T-helper 2 cell treated with Interferon-gamma antibody and Interleukin-4, amounts not matched to agents 5 μg/mL and 100 μg/mL, for 36 hours (primary cell): Measurements from ENCODE around the gene GRIP2.
A peak's percentile ranks its signal among the peaks of the same experiment; 100 is the strongest.

ENCODE experiments used
- DNase-seq: peaks from one replicate; pipeline ENCODE4 v3.0.0; 2021; ENCODE audit warnings: low spot score
- H3K27ac Mint-ChIP-seq: one replicate; pipeline ENCODE4 v1.8.0; 2021; ENCODE audit warnings: mild to moderate bottlenecking, mixed read lengths
- H3K27me3 Mint-ChIP-seq: one replicate; pipeline ENCODE4 v1.8.0; 2021; ENCODE audit warnings: low read depth, mixed read lengths
- H3K36me3 Mint-ChIP-seq: one replicate; pipeline ENCODE4 v1.8.0; 2021; ENCODE audit warnings: low read depth, mixed read lengths
- H3K4me1 Mint-ChIP-seq: one replicate; pipeline ENCODE4 v1.8.0; 2021; ENCODE audit warnings: low read depth, mixed read lengths
- H3K4me3 Mint-ChIP-seq: one replicate; pipeline ENCODE4 v1.8.0; 2022; ENCODE audit warnings: mild to moderate bottlenecking, moderate library complexity, mixed read lengths
- H3K9me3 Mint-ChIP-seq: one replicate; pipeline ENCODE4 v1.8.0; 2021; ENCODE audit warnings: mixed read lengths

GRIP2 gene

DNA sequence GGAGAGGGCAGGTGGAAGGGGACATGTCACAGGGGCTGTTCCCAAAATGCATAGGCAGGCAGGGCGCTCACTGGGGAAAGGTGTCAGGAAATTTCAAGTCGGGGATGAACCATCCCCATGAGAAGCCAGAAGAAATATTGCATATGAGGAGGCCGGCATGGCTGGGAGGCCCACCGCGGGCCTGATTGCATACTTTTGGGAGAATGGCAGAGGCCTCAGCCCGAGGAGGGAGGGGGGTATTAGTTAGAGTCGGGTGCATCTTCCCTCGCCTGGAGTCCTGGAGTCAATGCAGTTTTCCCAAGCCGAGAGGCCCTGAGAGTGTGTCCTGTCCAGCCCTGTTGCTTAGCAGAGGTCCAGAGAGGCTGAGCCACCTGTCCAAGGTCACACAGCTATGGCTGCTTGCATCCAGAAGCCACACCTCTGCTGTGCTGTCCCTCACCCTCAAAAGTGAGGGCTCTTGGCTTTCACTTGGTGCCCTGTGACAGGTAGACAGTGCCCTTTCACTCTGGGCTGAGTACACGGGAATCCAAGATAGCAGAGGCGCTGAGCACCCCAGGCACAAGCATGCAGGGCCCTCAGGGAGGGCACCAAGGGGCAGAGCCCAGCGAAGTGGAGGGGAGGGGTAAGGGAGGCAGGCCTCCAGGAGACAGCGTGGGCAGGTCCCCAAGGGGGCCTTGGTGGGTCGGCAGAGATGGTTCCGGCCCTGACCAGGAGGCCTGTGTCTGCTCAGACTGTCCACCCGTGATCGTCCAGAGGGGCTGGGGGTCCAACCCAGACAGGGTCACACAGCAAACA lies 48.5 kb downstream of the GRIP2 start:
- Mint-ChIP-seq H3K9me3 (no peaks in the 10 kb centered on the region), H3K27me3 (no peaks in the 10 kb centered on the region), H3K27ac (no peak overlapping the region), H3K4me1 (no peaks in the 10 kb centered on the region), H3K36me3 (peaks cover 12% of the 10 kb centered on the region), H3K4me3 (no peak overlapping the region)
- DNase-seq, result no peak

DNA sequence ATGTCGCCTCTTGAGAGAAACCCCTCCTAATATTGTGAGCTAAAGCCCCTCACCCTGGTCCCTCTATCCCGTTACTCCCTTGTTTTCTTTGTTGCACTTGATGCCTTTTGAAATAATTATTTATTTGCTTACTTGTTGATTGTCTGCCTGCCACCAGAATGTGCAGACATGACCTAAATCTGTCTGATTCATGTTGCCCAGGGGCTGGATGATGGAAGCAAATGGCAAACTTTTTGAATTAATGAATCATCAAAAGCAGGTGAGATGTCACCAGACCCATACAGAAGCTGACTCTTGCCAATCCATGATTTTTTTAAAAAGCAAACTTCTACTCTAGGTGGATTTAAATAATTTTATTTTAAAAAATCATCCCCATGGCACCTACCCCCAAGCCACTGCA lies 49.3 kb downstream of the GRIP2 start:
- Mint-ChIP-seq H3K4me3 (no peak overlapping the region), H3K36me3 (peaks cover 12% of the 10 kb centered on the region), H3K4me1 (no peaks in the 10 kb centered on the region), H3K9me3 (no peaks in the 10 kb centered on the region), H3K27me3 (no peaks in the 10 kb centered on the region), H3K27ac (no peak overlapping the region)
- no peak for DNase-seq

GRCh38 chr3:14490255-14490654 lies 49.9 kb downstream of the GRIP2 start:
- H3K9me3 Mint-ChIP-seq, result no peaks in the 10 kb centered on the region
- H3K27me3 Mint-ChIP-seq, result no peaks in the 10 kb centered on the region
- no peaks in the 10 kb centered on the region for H3K4me1 Mint-ChIP-seq
- no peak for DNase-seq
- no peak overlapping the region for H3K4me3 Mint-ChIP-seq
- H3K36me3 Mint-ChIP-seq, result peaks cover 15% of the 10 kb centered on the region
- no peak overlapping the region for H3K27ac Mint-ChIP-seq

GRCh38 chr3:14489641-14490040 lies 50.5 kb downstream of the GRIP2 start:
- peaks cover 20% of the 10 kb centered on the region for H3K36me3 Mint-ChIP-seq
- no peak for DNase-seq

GRCh38 chr3:14488286-14489041 lies 51.7 kb downstream of the GRIP2 start:
- H3K4me3 Mint-ChIP-seq, result no peak overlapping the region
- peaks cover 29% of the 10 kb centered on the region for H3K36me3 Mint-ChIP-seq
- no peak for DNase-seq
- H3K27me3 Mint-ChIP-seq, result no peaks in the 10 kb centered on the region
- H3K27ac Mint-ChIP-seq, result no peak overlapping the region
- no peaks in the 10 kb centered on the region for H3K9me3 Mint-ChIP-seq
- no peaks in the 10 kb centered on the region for H3K4me1 Mint-ChIP-seq

More at GRCh38 chr3:14489641-14490040, 50.5 kb downstream of the GRIP2 start:
- Mint-ChIP-seq H3K4me1 (no peaks in the 10 kb centered on the region), H3K4me3 (no peak overlapping the region), H3K27me3 (no peaks in the 10 kb centered on the region), H3K27ac (no peak overlapping the region), H3K9me3 (no peaks in the 10 kb centered on the region)

GRCh38 chr3:14487821-14488220 lies 52.3 kb downstream of the GRIP2 start:
- H3K36me3 Mint-ChIP-seq, result peaks cover 32% of the 10 kb centered on the region
- no peaks in the 10 kb centered on the region for H3K9me3 Mint-ChIP-seq

DNA sequence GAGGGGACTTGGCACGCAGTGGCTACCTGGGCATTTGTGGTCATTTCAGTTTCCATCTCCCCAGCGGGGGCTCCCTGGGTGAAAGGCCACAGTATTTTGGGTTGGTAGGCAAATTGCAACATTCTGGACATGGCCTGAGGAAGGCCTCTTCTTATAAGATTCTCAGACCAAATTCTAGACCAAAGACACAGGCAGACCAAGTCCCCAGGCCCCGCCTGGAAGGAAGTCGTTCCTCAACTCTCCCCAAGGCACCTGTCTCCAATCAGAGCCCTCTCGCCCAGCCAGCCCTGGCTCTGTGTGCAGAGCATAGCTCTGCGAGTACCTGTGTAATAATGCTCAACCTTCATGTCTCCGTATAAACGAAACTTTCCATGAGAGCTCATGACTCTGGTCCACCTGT lies 53.1 kb downstream of the GRIP2 start:
- no peaks in the 10 kb centered on the region for H3K4me1 Mint-ChIP-seq

More at GRCh38 chr3:14487821-14488220, 52.3 kb downstream of the GRIP2 start:
- Mint-ChIP-seq H3K4me1 (no peaks in the 10 kb centered on the region), H3K4me3 (no peak overlapping the region), H3K27ac (no peak overlapping the region), H3K27me3 (no peaks in the 10 kb centered on the region)
- no peak for DNase-seq

GRCh38 chr3:14486460-14486859 lies 53.7 kb downstream of the GRIP2 start:
- peaks cover 32% of the 10 kb centered on the region for H3K36me3 Mint-ChIP-seq
- H3K27ac Mint-ChIP-seq, result no peak overlapping the region

More for the DNA sequence above, 53.1 kb downstream of the GRIP2 start:
- DNase-seq, result no peak
- H3K27me3 Mint-ChIP-seq, result no peaks in the 10 kb centered on the region
- peaks cover 32% of the 10 kb centered on the region for H3K36me3 Mint-ChIP-seq
- H3K27ac Mint-ChIP-seq, result peak overlapping the region; percentile 13
- H3K9me3 Mint-ChIP-seq, result no peaks in the 10 kb centered on the region
- H3K4me3 Mint-ChIP-seq, result no peak overlapping the region

DNA sequence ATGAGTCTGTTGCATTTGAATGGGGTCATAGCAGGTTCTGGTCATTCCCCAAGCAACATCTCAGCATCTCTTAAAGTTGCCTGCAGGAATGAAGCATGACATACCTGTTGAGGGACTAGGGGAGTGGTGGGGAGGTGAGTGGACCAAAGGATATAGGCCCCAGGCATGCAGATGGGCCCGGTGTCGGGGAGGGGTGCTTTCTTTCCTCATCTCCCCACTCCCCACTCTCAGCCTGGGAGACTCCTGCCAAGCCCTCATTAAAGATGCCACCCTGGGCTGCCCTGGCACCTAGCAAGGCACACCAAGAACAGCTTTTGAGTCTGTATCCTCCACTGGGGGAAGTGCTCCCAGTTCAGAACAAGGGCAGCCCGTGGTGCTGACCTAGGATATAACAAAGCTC lies 54.2 kb downstream of the GRIP2 start:
- no peak overlapping the region for H3K4me3 Mint-ChIP-seq
- peaks cover 33% of the 10 kb centered on the region for H3K36me3 Mint-ChIP-seq
- no peaks in the 10 kb centered on the region for H3K4me1 Mint-ChIP-seq
- H3K27ac Mint-ChIP-seq, result no peak overlapping the region
- no peaks in the 10 kb centered on the region for H3K9me3 Mint-ChIP-seq
- no peaks in the 10 kb centered on the region for H3K27me3 Mint-ChIP-seq
- DNase-seq, result no peak

More at GRCh38 chr3:14486460-14486859, 53.7 kb downstream of the GRIP2 start:
- H3K27me3 Mint-ChIP-seq, result no peaks in the 10 kb centered on the region
- no peak overlapping the region for H3K4me3 Mint-ChIP-seq
- H3K9me3 Mint-ChIP-seq, result no peaks in the 10 kb centered on the region
- no peaks in the 10 kb centered on the region for H3K4me1 Mint-ChIP-seq
- DNase-seq, result no peak

GRCh38 chr3:14484741-14485140 lies 55.4 kb downstream of the GRIP2 start:
- H3K27me3 Mint-ChIP-seq, result no peaks in the 10 kb centered on the region
- H3K4me1 Mint-ChIP-seq, result no peaks in the 10 kb centered on the region
- no peak overlapping the region for H3K4me3 Mint-ChIP-seq
- H3K27ac Mint-ChIP-seq, result no peak overlapping the region
- peaks cover 34% of the 10 kb centered on the region for H3K36me3 Mint-ChIP-seq
- DNase-seq, result no peak
- H3K9me3 Mint-ChIP-seq, result no peaks in the 10 kb centered on the region

DNA sequence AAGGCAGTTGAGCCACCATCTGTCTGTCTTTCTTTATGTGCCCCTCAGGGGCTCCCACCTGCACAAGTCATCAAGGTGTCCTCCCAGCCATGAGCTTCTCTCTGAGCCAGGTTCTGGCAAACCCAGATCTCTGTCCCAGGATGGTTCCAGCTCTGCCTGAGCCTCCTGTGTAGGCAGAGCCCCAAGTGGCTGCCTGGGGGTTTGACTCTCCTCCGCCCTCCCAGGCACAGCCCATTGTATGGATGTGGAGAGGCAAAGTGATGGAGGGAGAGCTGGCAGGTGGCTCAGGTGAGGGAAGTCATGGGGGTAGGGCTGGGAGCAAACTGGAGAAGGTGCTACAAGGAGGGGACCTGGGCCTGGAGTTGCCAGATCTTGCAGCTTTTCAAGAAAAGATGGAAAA lies 56.9 kb downstream of the GRIP2 start:
- peaks cover 39% of the 10 kb centered on the region for H3K36me3 Mint-ChIP-seq
- DNase-seq, result no peak
- no peaks in the 10 kb centered on the region for H3K27me3 Mint-ChIP-seq
- H3K4me3 Mint-ChIP-seq, result no peak overlapping the region
- H3K27ac Mint-ChIP-seq, result no peak overlapping the region
- no peaks in the 10 kb centered on the region for H3K9me3 Mint-ChIP-seq
- no peaks in the 10 kb centered on the region for H3K4me1 Mint-ChIP-seq

DNA sequence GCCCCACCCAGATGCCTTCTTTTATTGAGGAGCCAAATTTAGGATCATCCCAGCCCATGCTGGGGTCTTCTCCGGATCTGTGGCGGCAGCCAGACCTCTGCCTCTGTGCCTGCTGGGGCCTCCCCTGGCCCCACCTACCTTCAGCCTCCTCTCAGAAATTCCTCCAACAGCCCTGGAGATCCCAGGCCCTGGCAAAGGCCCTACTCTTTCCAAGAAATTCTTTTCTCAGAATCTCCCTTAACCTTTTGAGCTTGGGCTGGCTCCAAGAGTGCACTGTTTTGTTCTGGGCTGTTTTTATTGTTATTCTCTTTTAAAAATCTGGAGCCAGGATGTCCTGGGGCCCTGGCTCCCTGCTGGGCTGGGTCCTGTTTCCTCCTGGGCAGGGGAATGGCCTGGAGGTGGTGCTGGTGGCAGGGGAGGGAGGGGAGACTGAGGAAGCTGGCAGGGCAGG lies 57.8 kb downstream of the GRIP2 start:
- no peaks in the 10 kb centered on the region for H3K9me3 Mint-ChIP-seq
- peaks cover 41% of the 10 kb centered on the region for H3K36me3 Mint-ChIP-seq
- H3K4me3 Mint-ChIP-seq, result no peak overlapping the region
- no peaks in the 10 kb centered on the region for H3K27me3 Mint-ChIP-seq
- no peak for DNase-seq
- H3K27ac Mint-ChIP-seq, result no peak overlapping the region
- no peaks in the 10 kb centered on the region for H3K4me1 Mint-ChIP-seq

DNA sequence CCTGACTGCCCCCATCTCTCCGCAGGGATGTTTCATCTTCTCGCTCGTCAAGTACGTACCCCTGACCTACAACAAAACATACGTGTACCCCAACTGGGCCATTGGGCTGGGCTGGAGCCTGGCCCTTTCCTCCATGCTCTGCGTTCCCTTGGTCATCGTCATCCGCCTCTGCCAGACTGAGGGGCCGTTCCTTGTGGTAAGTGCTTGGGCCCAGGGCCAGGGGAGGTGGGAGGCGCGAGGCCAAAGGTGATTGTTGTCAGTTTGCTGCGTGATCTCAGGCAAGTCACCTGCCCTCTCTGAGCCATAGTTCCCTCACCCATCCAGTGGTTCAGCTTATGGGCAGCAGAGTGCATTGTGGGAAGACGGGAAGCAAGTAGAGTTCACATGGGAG lies 58.5 kb downstream of the GRIP2 start:
- Mint-ChIP-seq H3K4me3 (no peak overlapping the region), H3K36me3 (peaks cover 37% of the 10 kb centered on the region), H3K4me1 (no peaks in the 10 kb centered on the region), H3K9me3 (no peaks in the 10 kb centered on the region), H3K27ac (no peak overlapping the region), H3K27me3 (no peaks in the 10 kb centered on the region)
- no peak for DNase-seq

DNA sequence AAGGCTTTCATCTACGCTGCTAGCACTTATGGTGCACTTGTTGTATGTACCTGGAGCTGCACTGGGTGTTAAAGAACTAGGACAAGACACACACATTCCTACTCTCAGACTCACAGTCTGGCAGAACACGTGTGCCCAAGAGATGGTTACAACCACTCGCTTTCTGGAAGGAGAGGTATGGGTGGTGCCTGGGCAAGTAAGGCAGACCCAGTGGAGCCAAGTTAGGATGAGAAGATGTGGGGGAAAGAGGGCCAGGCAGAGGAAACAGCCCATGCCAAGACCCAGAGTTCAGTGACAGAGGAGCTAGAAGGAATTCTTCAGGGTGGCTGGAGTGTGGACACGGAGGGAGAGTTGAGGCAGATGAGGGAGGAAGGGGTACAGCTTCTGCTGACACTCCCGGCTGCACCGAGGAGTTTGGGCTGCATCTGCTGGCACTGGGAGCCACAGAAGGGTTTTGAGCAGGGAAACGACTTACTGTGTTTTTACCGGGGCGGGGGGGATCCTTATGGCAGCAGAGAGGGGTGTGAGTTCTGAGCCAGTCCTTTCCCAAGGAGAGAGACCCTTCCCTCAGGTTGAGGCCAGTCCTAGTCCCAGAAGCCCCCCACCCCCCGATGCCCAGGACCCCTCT lies 59.0 kb downstream of the GRIP2 start:
- H3K4me3 Mint-ChIP-seq, result no peak overlapping the region
- no peak overlapping the region for H3K27ac Mint-ChIP-seq
- no peaks in the 10 kb centered on the region for H3K9me3 Mint-ChIP-seq
- H3K27me3 Mint-ChIP-seq, result no peaks in the 10 kb centered on the region
- H3K4me1 Mint-ChIP-seq, result no peaks in the 10 kb centered on the region
- H3K36me3 Mint-ChIP-seq, result peaks cover 37% of the 10 kb centered on the region
- DNase-seq, result no peak
